Measurements from ENCODE around the gene LUC7L3.
"Not testable (repeated sequence)": the region's sequence is repeated elsewhere in the genome, so short reads cannot be mapped to it uniquely, and the experiment has no call there.

The LUC7L3 gene

DNA sequence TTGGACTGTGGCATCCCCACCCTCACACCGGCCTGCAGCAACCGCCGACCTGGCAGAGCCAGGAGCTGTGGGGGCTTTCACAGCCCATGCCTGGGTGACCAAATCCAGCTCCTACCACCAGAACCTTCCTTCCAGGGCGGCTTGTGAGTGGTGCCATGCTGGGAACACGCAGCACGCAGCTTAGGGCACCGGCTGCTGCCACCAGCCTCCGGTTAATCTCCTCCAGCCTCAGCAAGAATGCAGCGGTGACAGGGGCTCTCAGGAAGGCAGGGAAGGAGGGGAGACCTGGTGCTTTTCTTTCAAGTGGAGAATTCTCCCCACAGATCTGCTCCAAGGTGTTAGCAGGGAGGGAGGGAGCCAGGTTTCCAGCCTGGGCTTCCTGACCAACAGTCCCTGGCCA, 80.2 kb downstream of the LUC7L3 start:
- Histone ChIP-seq H3K4me1 (ENCODE audit: control insufficient read depth in 1 of 2, insufficient read depth in 2 of 2, low read length in 2 of 2) (no peaks in the 10 kb centered on the region), H3K4me3 (ENCODE audit: low read depth in 1 of 2, low read length in 2 of 2) (no peak overlapping the region), H3K9ac (ENCODE audit: low read depth in 1 of 2, low read length in 2 of 2) (no peak overlapping the region), H3K27ac (ENCODE audit: low read depth, low read length) (no peak overlapping the region), H3K9me3 (ENCODE audit: control insufficient read depth in 1 of 2, low read length in 2 of 2) (no peaks in the 10 kb centered on the region), H3K27me3 (ENCODE audit: control insufficient read depth in 1 of 2, insufficient read depth in 2 of 2, low read length in 2 of 2) (no peaks in the 10 kb centered on the region), H3K36me3 (ENCODE audit: control insufficient read depth in 1 of 2, insufficient read depth in 2 of 2, low read length in 2 of 2) (no peaks in the 10 kb centered on the region)

DNA sequence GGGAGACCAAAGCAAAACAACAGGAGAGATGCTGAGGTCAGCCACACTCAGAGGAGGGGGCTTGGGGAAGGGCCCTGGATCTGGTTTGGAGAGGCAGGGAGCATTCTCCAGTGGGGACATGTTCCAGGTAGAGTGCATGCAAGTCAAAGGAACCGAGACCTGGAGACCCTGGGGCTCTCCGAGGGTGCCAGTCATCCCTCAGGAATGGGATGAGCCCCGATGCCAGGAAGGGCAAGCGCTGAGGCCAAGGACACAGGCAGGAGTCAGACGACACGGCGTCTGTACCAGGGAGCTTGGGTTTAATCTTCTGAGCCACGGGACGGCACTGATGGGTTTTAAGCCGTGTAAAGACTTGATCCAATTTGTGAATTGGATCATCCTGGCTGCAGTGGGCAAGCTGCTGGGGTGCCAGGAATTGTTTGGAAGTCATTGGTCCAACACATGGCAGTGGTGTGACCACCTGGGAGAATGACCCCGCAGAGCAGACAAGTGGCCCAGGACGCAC, 80.8 kb downstream of the LUC7L3 start:
- H3K9me3 ChIP-seq (ENCODE audit: control insufficient read depth in 1 of 2, low read length in 2 of 2), result no peaks in the 10 kb centered on the region
- no peaks in the 10 kb centered on the region for H3K4me1 ChIP-seq (ENCODE audit: control insufficient read depth in 1 of 2, insufficient read depth in 2 of 2, low read length in 2 of 2)
- H3K27me3 ChIP-seq (ENCODE audit: control insufficient read depth in 1 of 2, insufficient read depth in 2 of 2, low read length in 2 of 2), result no peaks in the 10 kb centered on the region
- H3K36me3 ChIP-seq (ENCODE audit: control insufficient read depth in 1 of 2, insufficient read depth in 2 of 2, low read length in 2 of 2), result no peaks in the 10 kb centered on the region
- no peak overlapping the region for H3K9ac ChIP-seq (ENCODE audit: low read depth in 1 of 2, low read length in 2 of 2)
- H3K27ac ChIP-seq (ENCODE audit: low read depth, low read length), result no peak overlapping the region
- H3K4me3 ChIP-seq (ENCODE audit: low read depth in 1 of 2, low read length in 2 of 2), result no peak overlapping the region

DNA sequence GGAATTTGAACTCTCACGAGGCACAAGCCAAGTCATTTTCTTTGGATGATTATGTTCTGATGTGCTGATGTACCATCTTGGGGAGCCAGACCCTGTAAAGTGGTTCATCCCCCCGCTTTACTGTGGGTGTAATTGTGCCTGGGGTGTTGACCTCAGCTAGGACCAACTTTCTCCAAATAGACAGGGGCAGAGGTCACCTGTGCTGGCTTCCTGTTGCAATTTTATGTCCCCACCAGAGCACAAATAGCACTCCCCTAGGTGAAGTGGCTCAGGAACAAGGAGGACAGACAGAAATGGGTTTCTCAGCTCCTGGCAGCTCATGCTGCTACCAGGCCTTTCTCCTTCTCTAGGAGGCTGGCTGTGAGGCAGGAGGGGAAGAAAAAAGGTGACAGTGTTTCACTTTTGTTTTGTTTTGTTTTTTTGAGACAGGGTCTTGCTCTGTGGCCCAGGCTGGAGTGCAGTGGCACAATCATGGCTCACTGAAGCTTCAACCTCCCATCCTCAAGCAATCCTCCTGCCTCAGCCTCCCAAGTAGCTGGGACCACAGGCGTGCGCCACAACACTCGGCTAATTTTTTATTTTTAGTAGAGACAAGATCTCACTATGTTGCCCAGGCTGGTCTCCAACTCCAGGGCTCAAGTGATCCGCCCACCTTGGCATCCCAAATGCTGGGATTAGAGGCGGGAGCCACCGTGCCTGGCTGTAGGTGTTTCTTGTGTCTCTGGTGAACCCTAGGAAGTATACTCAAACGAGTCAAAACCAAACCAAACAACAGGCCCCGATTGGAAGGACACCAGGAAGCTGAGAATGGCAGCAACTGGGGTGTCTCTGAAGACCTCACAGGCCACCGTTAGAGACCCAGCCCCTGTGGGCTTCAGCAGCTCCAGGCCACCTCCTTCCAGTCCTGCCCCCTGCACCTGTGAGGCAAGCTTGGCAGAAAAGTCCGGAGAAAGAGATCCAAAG, 83.5 kb downstream of the LUC7L3 start:
- no peaks in the 10 kb centered on the region for H3K27me3 ChIP-seq (ENCODE audit: control insufficient read depth in 1 of 2, insufficient read depth in 2 of 2, low read length in 2 of 2)
- H3K27ac ChIP-seq (ENCODE audit: low read depth, low read length), result no peak overlapping the region
- H3K4me3 ChIP-seq (ENCODE audit: low read depth in 1 of 2, low read length in 2 of 2), result no peak overlapping the region
- no peak overlapping the region for H3K9ac ChIP-seq (ENCODE audit: low read depth in 1 of 2, low read length in 2 of 2)
- no peaks in the 10 kb centered on the region for H3K36me3 ChIP-seq (ENCODE audit: control insufficient read depth in 1 of 2, insufficient read depth in 2 of 2, low read length in 2 of 2)
- peaks cover 0 to 4% of the 10 kb centered on the region in 2 donors for H3K4me1 ChIP-seq (ENCODE audit: control insufficient read depth in 1 of 2, insufficient read depth in 2 of 2, low read length in 2 of 2)
- no peaks in the 10 kb centered on the region for H3K9me3 ChIP-seq (ENCODE audit: control insufficient read depth in 1 of 2, low read length in 2 of 2)

DNA sequence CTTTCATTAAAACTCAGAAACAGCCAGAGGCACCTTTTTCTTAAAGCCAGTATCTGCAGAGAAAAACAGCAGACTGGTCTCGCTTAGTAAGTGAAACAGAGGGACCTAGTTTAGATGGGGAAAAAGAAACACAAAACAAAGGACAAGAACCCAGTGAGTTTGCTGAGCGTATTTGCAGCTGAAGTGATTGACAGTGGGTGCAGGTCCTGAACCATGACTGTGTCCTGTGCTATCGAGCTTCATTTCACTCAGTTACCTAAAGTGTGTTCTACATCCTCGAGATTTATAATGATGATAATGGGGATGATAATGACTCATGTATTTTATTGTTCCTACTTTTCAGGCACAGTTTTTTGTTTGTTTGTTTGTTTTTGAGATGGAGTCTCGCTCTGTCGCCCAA, 84.3 kb downstream of the LUC7L3 start:
- H3K4me1 ChIP-seq (ENCODE audit: control insufficient read depth in 1 of 2, insufficient read depth in 2 of 2, low read length in 2 of 2), result peaks cover 0 to 4% of the 10 kb centered on the region in 2 donors
- no peaks in the 10 kb centered on the region for H3K9me3 ChIP-seq (ENCODE audit: control insufficient read depth in 1 of 2, low read length in 2 of 2)
- H3K4me3 ChIP-seq (ENCODE audit: low read depth in 1 of 2, low read length in 2 of 2), result no peak overlapping the region
- H3K27me3 ChIP-seq (ENCODE audit: control insufficient read depth in 1 of 2, insufficient read depth in 2 of 2, low read length in 2 of 2), result no peaks in the 10 kb centered on the region
- no peak overlapping the region for H3K9ac ChIP-seq (ENCODE audit: low read depth in 1 of 2, low read length in 2 of 2)
- no peaks in the 10 kb centered on the region for H3K36me3 ChIP-seq (ENCODE audit: control insufficient read depth in 1 of 2, insufficient read depth in 2 of 2, low read length in 2 of 2)
- H3K27ac ChIP-seq (ENCODE audit: low read depth, low read length), result no peak overlapping the region

DNA sequence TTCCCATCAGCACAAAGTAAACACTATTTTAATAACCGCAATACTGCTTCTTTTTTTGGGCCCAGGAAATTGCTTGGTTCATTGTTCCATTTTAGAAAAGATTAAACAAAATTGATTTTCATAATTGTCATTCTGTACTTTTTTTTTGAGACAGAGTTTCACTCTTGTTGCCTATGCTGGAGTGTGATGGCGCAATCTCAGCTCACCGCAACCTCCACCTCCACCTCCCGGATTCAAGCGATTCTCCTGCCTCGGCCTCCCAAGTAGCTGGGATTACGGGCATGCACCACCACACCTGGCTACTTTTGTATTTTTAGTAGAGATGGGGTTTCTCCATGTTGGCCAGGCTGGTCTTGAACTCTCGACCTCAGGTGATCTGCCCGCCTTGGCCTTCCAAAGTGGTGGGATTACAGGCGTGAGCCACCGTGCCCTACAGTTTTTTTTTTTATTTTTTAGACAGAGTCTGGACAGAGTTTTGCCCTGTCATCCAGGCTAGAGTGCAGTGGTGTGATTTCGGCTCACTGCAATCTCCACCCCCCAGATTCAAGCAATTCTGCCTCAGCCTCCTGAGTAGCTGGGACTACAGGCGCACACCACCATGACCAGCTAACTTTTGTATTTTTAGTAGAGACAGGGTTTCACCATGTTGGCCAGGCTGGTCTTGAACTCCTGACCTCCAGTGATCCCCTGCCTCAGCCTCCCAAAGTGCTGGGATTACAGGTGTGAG, 85.5 kb downstream of the LUC7L3 start:
- H3K4me1 ChIP-seq (ENCODE audit: control insufficient read depth in 1 of 2, insufficient read depth in 2 of 2, low read length in 2 of 2); H3K9ac ChIP-seq (ENCODE audit: low read depth in 1 of 2, low read length in 2 of 2); H3K9me3 ChIP-seq (ENCODE audit: control insufficient read depth in 1 of 2, low read length in 2 of 2); H3K27me3 ChIP-seq (ENCODE audit: control insufficient read depth in 1 of 2, insufficient read depth in 2 of 2, low read length in 2 of 2); H3K4me3 ChIP-seq (ENCODE audit: low read depth in 1 of 2, low read length in 2 of 2); H3K36me3 ChIP-seq (ENCODE audit: control insufficient read depth in 1 of 2, insufficient read depth in 2 of 2, low read length in 2 of 2); H3K27ac ChIP-seq (ENCODE audit: low read depth, low read length): not testable (repeated sequence)

DNA sequence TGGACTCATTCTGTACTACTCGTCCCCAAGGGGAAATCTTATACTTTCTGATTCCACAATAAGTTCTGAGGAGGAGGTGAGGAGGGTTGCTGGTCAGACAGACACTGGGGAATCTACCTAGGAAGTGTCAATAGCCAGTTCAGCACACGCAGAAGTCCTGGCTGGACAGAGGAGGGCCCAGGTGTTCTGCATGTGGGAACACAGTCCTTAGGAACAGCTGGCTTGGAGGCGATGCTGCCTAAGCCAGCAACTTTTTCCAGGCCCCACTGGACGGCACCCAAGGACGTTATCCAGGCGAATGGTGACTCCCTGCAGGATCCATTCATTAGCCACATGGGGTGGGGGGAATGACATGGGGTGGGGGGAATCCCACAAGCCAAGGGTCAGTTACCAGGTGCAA, 86.1 kb downstream of the LUC7L3 start:
- Histone ChIP-seq H3K9me3 (ENCODE audit: control insufficient read depth in 1 of 2, low read length in 2 of 2) (no peaks in the 10 kb centered on the region), H3K27ac (ENCODE audit: low read depth, low read length) (no peak overlapping the region), H3K27me3 (ENCODE audit: control insufficient read depth in 1 of 2, insufficient read depth in 2 of 2, low read length in 2 of 2) (no peaks in the 10 kb centered on the region), H3K4me1 (ENCODE audit: control insufficient read depth in 1 of 2, insufficient read depth in 2 of 2, low read length in 2 of 2) (peaks cover 0 to 4% of the 10 kb centered on the region in 2 donors), H3K36me3 (ENCODE audit: control insufficient read depth in 1 of 2, insufficient read depth in 2 of 2, low read length in 2 of 2) (no peaks in the 10 kb centered on the region), H3K9ac (ENCODE audit: low read depth in 1 of 2, low read length in 2 of 2) (no peak overlapping the region), H3K4me3 (ENCODE audit: low read depth in 1 of 2, low read length in 2 of 2) (no peak overlapping the region)

Data from duodenal mucosa (tissue), 2 donors.